HepG2 (cell line): ENCODE measurements around the gene WDR54. TPM values are rescaled to one million over a fixed set of nuclear protein-coding genes. Genes with fewer than 3 reads are reported as not detected.
A peak's percentile ranks its signal among the peaks of the same experiment; 100 is the strongest.

ENCODE experiments used
- ATF1 ChIP-seq: IDR thresholded peaks from 2 replicates; pipeline ENCODE4 v1.6.1; 2016; ENCODE audit warnings: mild to moderate bottlenecking, control low read depth
- BHLHE40 ChIP-seq: IDR thresholded peaks from 2 replicates; pipeline ENCODE4 v1.6.1; 2011; ENCODE audit warnings: low read length, improper control_type of control experiment
- DNMT3B ChIP-seq: conservative IDR thresholded peaks from 2 replicates; pipeline ENCODE4 v1.6.1; 2016; ENCODE audit warnings: missing biosample characterization, control low read depth
- HIVEP1 ChIP-seq: sonication (generic); formaldehyde crosslinking; IDR thresholded peaks from 2 replicates; pipeline ENCODE4 v1.4.0; 2020; ENCODE audit warnings: mild to moderate bottlenecking, missing genetic modification reagents
- IRF2 ChIP-seq: IDR thresholded peaks from 2 replicates; pipeline ENCODE4 v1.6.1; 2018; ENCODE audit warnings: missing genetic modification reagents, missing compliant biosample characterization
- IRX3 ChIP-seq: sonication (generic); formaldehyde crosslinking; IDR thresholded peaks from 2 replicates; pipeline ENCODE4 v1.8.1; 2023; ENCODE audit warnings: mild to moderate bottlenecking, low read depth, missing genetic modification reagents, borderline replicate concordance
- JUN ChIP-seq: sonication (generic); formaldehyde crosslinking; IDR thresholded peaks from 2 replicates; pipeline ENCODE4 v1.4.0; 2020; ENCODE audit warnings: mild to moderate bottlenecking, missing genetic modification reagents
- NAIF1 ChIP-seq: sonication (generic); formaldehyde crosslinking; IDR thresholded peaks from 2 replicates; pipeline ENCODE4 v1.5.0; 2020; ENCODE audit warnings: mild to moderate bottlenecking, missing genetic modification reagents, borderline replicate concordance
- NFATC3 ChIP-seq: sonication (generic); formaldehyde crosslinking; IDR thresholded peaks from 2 replicates; pipeline ENCODE4 v1.5.1; 2020; ENCODE audit warnings: mild to moderate bottlenecking, missing genetic modification reagents
- NFE2 ChIP-seq: sonication (generic); formaldehyde crosslinking; IDR thresholded peaks from 2 replicates; pipeline ENCODE4 v1.4.0; 2020; ENCODE audit warnings: missing genetic modification reagents
- RAD21 ChIP-seq: fragments of 450-650 bp; formaldehyde crosslinking; IDR thresholded peaks from 2 replicates; pipeline ENCODE4 v1.5.0; 2020; ENCODE audit warnings: mild to moderate bottlenecking
- SATB2 ChIP-seq: sonication (generic); formaldehyde crosslinking; IDR thresholded peaks from 2 replicates; pipeline ENCODE4 v1.5.0; 2020; ENCODE audit warnings: missing genetic modification reagents
- SRSF1 ChIP-seq: fragments of 200-400 bp; formaldehyde crosslinking; optimal IDR thresholded peaks from 2 replicates; pipeline ENCODE3; 2017; ENCODE audit warnings: mild to moderate bottlenecking, low read depth, low read length, moderate library complexity
- ZBTB7A ChIP-seq: sonication (generic); formaldehyde crosslinking; IDR thresholded peaks from 2 replicates; pipeline ENCODE4 v1.8.0; 2022; ENCODE audit warnings: mild to moderate bottlenecking, missing genetic modification reagents
- ZMYM2 ChIP-seq: sonication (generic); formaldehyde crosslinking; IDR thresholded peaks from 2 replicates; pipeline ENCODE4 v1.8.0; 2022; ENCODE audit warnings: mild to moderate bottlenecking, missing genetic modification reagents
- ZNF335 ChIP-seq: sonication (generic); formaldehyde crosslinking; IDR thresholded peaks from 2 replicates; pipeline ENCODE4 v1.4.0; 2020; ENCODE audit warnings: missing genetic modification reagents
- ZNF781 ChIP-seq: sonication (generic); formaldehyde crosslinking; IDR thresholded peaks from 2 replicates; pipeline ENCODE4 v1.5.1; 2020; ENCODE audit warnings: borderline replicate concordance, mild to moderate bottlenecking, missing genetic modification reagents; ENCODE audit errors: not compliant biosample characterization
- polyA plus RNA-seq, 8 experiments: library from polyadenylated mRNA; depleted of rRNA in 3 of 8; stranded (reverse) in 7 of 8; unstranded in 1 of 8; fragments of >200 nt; fragmentation: Illumina TruSeq in 4 of 8; extraction: Trizol in 4 of 8; gene quantifications; 2 replicates each; pipeline versions ENCODE4 v1.2.1 to v1.2.3, GENCODE V29; 2011 to 2016; ENCODE audit warnings: low read depth in 4 of 8, missing spikeins in 1 of 8, mixed read lengths in 1 of 8; ENCODE audit not compliant: insufficient read depth in 1 of 8
- total RNA-seq, 5 experiments: library from RNA; depleted of rRNA; stranded (reverse); fragments of >200 nt; fragmentation: Illumina TruSeq; extraction: Trizol; gene quantifications; 2 replicates each; pipeline ENCODE4 v1.2.3, GENCODE V29; 2016; ENCODE audit warnings: low read depth in 1 of 5
- TF ChIP-seq, protein P1 (sequence below): sonication (generic); formaldehyde crosslinking; IDR thresholded peaks from 2 replicates; pipeline ENCODE4 v1.8.0; 2022; ENCODE audit warnings: mild to moderate bottlenecking, missing genetic modification reagents
- TF ChIP-seq, protein P2 (sequence below): sonication (generic); formaldehyde crosslinking; conservative IDR thresholded peaks from 2 replicates; pipeline ENCODE4 v1.8.0; 2022; ENCODE audit warnings: mild to moderate bottlenecking, moderate library complexity, missing genetic modification reagents
- TF ChIP-seq, protein P3 (sequence below): sonication (generic); formaldehyde crosslinking; IDR thresholded peaks from 2 replicates; pipeline ENCODE4 v1.4.0; 2020; ENCODE audit warnings: missing genetic modification reagents
- TF ChIP-seq, protein P4 (sequence below): sonication (generic); formaldehyde crosslinking; IDR thresholded peaks from 2 replicates; pipeline ENCODE4 v1.8.1; 2022; ENCODE audit warnings: low read depth, mild to moderate bottlenecking, missing genetic modification reagents
- TF ChIP-seq, protein P5 (sequence below): sonication (generic); formaldehyde crosslinking; IDR thresholded peaks from 2 replicates; pipeline ENCODE4 v1.4.0; 2020; ENCODE audit warnings: mild to moderate bottlenecking, missing genetic modification reagents

WDR54 gene
- total and polyA plus RNA-seq, 2 of the 13 experiments (the other 11 are each of a cell fraction or from before 2014, with no cell fraction given) = 2.0 to 17.3 TPM

DNA sequence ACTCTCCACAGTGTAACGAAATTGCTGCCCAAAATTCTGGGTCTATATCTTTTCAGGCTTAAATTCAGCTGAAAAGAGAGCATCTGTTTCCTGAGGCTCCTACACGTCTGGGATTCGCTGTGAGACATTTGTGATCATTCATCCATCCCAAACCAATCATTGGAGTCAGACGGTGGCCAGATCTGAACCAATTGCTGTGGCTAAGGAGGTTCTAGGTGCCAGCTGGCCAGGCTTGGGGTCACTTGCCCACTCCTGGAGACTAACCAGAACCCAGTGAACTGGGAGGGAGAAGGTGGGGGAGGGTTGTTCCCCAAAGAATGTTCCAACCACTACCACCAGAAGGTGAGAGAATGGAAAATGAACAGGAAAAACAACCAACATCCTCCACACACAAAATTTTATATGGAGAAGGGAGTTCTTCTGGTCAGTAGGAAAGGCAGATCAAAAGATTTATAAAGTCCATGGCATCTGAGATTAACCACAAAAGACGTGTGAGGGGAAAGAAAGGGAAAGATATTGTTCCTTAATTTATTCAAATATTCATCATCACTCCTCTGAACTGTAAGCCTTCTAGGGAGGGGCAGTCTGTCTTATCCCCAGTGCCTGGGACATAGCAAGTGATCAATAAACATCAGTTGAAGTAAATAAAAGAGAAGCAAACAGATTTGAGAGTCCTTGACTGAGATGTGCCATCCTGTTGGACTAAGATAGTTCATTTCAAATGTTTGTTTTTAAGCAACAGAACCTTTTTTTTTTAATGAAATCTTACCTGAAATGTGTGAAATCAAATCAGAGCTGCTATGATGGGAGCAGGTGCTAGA is 23.2 kb downstream of the WDR54 start (continued):
- TF ChIP-seq, protein P1, sequence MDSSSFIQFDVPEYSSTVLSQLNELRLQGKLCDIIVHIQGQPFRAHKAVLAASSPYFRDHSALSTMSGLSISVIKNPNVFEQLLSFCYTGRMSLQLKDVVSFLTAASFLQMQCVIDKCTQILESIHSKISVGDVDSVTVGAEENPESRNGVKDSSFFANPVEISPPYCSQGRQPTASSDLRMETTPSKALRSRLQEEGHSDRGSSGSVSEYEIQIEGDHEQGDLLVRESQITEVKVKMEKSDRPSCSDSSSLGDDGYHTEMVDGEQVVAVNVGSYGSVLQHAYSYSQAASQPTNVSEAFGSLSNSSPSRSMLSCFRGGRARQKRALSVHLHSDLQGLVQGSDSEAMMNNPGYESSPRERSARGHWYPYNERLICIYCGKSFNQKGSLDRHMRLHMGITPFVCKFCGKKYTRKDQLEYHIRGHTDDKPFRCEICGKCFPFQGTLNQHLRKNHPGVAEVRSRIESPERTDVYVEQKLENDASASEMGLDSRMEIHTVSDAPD = no peak
- no peak for TF ChIP-seq NFE2 (CRISPR knock-in tag)
- 0 out of 2 replicates have a peak, but pooled peaks have one; percentile 20 for TF ChIP-seq ZMYM2 (CRISPR knock-in tag)
- no peak for TF ChIP-seq IRF2
- no peak for TF ChIP-seq ZBTB7A
- TF ChIP-seq, protein P2, sequence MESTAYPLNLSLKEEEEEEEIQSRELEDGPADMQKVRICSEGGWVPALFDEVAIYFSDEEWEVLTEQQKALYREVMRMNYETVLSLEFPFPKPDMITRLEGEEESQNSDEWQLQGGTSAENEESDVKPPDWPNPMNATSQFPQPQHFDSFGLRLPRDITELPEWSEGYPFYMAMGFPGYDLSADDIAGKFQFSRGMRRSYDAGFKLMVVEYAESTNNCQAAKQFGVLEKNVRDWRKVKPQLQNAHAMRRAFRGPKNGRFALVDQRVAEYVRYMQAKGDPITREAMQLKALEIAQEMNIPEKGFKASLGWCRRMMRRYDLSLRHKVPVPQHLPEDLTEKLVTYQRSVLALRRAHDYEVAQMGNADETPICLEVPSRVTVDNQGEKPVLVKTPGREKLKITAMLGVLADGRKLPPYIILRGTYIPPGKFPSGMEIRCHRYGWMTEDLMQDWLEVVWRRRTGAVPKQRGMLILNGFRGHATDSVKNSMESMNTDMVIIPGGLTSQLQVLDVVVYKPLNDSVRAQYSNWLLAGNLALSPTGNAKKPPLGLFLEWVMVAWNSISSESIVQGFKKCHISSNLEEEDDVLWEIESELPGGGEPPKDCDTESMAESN (CRISPR knock-in tag) = no peak
- TF ChIP-seq BHLHE40 = no peak
- no peak for TF ChIP-seq SATB2 (CRISPR knock-in tag)
- TF ChIP-seq ZNF781 (CRISPR knock-in tag) = no peak
- no peak for TF ChIP-seq RAD21 (CRISPR knock-in tag)
- TF ChIP-seq, protein P3, sequence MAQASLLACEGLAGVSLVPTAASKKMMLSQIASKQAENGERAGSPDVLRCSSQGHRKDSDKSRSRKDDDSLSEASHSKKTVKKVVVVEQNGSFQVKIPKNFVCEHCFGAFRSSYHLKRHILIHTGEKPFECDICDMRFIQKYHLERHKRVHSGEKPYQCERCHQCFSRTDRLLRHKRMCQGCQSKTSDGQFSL (CRISPR knock-in tag) = no peak
- TF ChIP-seq ATF1 (CRISPR knock-in tag) = no peak
- no peak for TF ChIP-seq JUN
- no peak for TF ChIP-seq ZNF335 (CRISPR knock-in tag)
- no peak for TF ChIP-seq NFATC3 (CRISPR knock-in tag)
- no peak for TF ChIP-seq IRX3
- no peak for TF ChIP-seq SRSF1
- TF ChIP-seq NAIF1 = peak; percentile 60; the same call in 1 of the 2 replicates
- TF ChIP-seq, protein P4, sequence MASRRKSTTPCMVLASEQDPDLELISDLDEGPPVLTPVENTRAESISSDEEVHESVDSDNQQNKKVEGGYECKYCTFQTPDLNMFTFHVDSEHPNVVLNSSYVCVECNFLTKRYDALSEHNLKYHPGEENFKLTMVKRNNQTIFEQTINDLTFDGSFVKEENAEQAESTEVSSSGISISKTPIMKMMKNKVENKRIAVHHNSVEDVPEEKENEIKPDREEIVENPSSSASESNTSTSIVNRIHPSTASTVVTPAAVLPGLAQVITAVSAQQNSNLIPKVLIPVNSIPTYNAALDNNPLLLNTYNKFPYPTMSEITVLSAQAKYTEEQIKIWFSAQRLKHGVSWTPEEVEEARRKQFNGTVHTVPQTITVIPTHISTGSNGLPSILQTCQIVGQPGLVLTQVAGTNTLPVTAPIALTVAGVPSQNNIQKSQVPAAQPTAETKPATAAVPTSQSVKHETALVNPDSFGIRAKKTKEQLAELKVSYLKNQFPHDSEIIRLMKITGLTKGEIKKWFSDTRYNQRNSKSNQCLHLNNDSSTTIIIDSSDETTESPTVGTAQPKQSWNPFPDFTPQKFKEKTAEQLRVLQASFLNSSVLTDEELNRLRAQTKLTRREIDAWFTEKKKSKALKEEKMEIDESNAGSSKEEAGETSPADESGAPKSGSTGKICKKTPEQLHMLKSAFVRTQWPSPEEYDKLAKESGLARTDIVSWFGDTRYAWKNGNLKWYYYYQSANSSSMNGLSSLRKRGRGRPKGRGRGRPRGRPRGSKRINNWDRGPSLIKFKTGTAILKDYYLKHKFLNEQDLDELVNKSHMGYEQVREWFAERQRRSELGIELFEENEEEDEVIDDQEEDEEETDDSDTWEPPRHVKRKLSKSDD = no peak
- TF ChIP-seq DNMT3B (CRISPR knock-in tag) = no peak
- TF ChIP-seq, protein P5, sequence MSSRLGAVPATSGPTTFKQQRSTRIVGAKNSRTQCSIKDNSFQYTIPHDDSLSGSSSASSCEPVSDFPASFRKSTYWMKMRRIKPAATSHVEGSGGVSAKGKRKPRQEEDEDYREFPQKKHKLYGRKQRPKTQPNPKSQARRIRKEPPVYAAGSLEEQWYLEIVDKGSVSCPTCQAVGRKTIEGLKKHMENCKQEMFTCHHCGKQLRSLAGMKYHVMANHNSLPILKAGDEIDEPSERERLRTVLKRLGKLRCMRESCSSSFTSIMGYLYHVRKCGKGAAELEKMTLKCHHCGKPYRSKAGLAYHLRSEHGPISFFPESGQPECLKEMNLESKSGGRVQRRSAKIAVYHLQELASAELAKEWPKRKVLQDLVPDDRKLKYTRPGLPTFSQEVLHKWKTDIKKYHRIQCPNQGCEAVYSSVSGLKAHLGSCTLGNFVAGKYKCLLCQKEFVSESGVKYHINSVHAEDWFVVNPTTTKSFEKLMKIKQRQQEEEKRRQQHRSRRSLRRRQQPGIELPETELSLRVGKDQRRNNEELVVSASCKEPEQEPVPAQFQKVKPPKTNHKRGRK (CRISPR knock-in tag) = 0 out of 2 replicates have a peak, but pooled peaks have one; percentile 44
- no peak for TF ChIP-seq HIVEP1
